Uterus (tissue), 4 donors: ENCODE results near the gene NAPSA. TPM values are rescaled to one million over a fixed set of nuclear protein-coding genes. Genes with fewer than 3 reads are reported as not detected.

ENCODE experiments used
- DNase-seq, 2 donors: peaks; one replicate each; pipeline ENCODE4 v3.0.0-alpha.2; 2019 to 2020
- H3K27ac ChIP-seq, 2 donors: fragments of 200-600 bp; sonication (generic); 1 replicate in 1 of 2; 2 replicates in 1 of 2; pipeline ENCODE4 v1.5.1; 2016 to 2018
- H3K27me3 ChIP-seq, 2 donors: fragments of 200-600 bp; sonication (generic); one replicate each; pipeline ENCODE4 v1.5.1; 2018 to 2019; ENCODE audit warnings: control low read depth in 1 of 2
- H3K36me3 ChIP-seq, 2 donors: fragments of 200-600 bp; sonication (generic); one replicate each; pipeline ENCODE4 v1.5.1; 2019; ENCODE audit warnings: control low read depth in 1 of 2
- H3K4me1 ChIP-seq, 2 donors: fragments of 200-600 bp; sonication (generic); one replicate each; pipeline ENCODE4 v1.5.1; 2018 to 2019; ENCODE audit warnings: control low read depth in 1 of 2
- H3K4me3 ChIP-seq, 2 donors: fragments of 200-600 bp; sonication (generic); 1 replicate in 1 of 2; 2 replicates in 1 of 2; pipeline ENCODE4 v1.5.1; 2018 to 2019; ENCODE audit warnings: mild to moderate bottlenecking in 1 of 2
- H3K9me3 ChIP-seq, 2 donors: fragments of 200-600 bp; sonication (generic); one replicate each; pipeline ENCODE4 v1.5.1; 2019; ENCODE audit warnings: control low read depth in 1 of 2
- CTCF ChIP-seq, 4 experiments: fragments of 200-600 bp in 2 of 4; fragments of 450-650 bp in 2 of 4; sonication (generic) in 2 of 4; IDR thresholded peaks; one replicate each; pipeline ENCODE4 v1.5.1; 2016 to 2019; ENCODE audit warnings: antibody characterized with exemption in 4 of 4, mild to moderate bottlenecking in 2 of 4, moderate library complexity in 1 of 4
- POLR2A ChIP-seq, 2 donors: fragments of 450-650 bp; IDR thresholded peaks; one replicate each; pipeline ENCODE4 v1.6.1; 2016; ENCODE audit warnings: antibody characterized with exemption in 2 of 2, mild to moderate bottlenecking in 1 of 2, moderate library complexity in 1 of 2
- intact Hi-C: fragments of 100-400 bp; cut with DNase I; formaldehyde crosslinking; loops from one replicate; pipeline ENCODE4 v1.15.1; 2023; ENCODE audit warnings: low total_unique reads
- total RNA-seq, 4 donors: library from RNA; depleted of rRNA in 3 of 4; stranded (reverse); fragments of >200 nt in 3 of 4; gene quantifications; one replicate each; pipeline versions ENCODE4 v1.1.0 to v1.2.4, GENCODE V29; 2014 to 2023
- donor health status: DM: yes; HTN: yes; CAD: no.

NAPSA gene
- total RNA-seq, 4 donors from 2014 or later: 1.4 to 1.5 TPM; not detected in 2

- Histone ChIP-seq H3K27me3 (no peaks in the 10 kb centered on the region), H3K36me3 (no peaks in the 10 kb centered on the region), H3K27ac (no peak overlapping the region), H3K4me1 (no peaks in the 10 kb centered on the region), H3K4me3 (no peak overlapping the region), H3K9me3 (no peaks in the 10 kb centered on the region)
- DNase-seq: no peak
- intact Hi-C loops: no loop called here
- no peak for TF ChIP-seq POLR2A (IDR thresholded peaks at IDR 0.05)
Observed at GRCh38 chr19:50362656-50363424, 2.6 kb downstream of the NAPSA start.

GRCh38 chr19:50362030-50362412 is 3.4 kb downstream of the NAPSA start:
- no peak overlapping the region for H3K4me3 ChIP-seq
- no peak for TF ChIP-seq CTCF (IDR thresholded peaks at IDR 0.05)
- TF ChIP-seq POLR2A (IDR thresholded peaks at IDR 0.05): no peak
- no peaks in the 10 kb centered on the region for H3K4me1 ChIP-seq
- DNase-seq: no peak
- H3K36me3 ChIP-seq: no peaks in the 10 kb centered on the region
- no peak overlapping the region for H3K27ac ChIP-seq
- no peaks in the 10 kb centered on the region for H3K27me3 ChIP-seq
- intact Hi-C loops: no loop called here
- no peaks in the 10 kb centered on the region for H3K9me3 ChIP-seq

GRCh38 chr19:50361290-50362029 is 4.0 kb downstream of the NAPSA start:
- Histone ChIP-seq H3K4me3 (no peak overlapping the region), H3K9me3 (no peaks in the 10 kb centered on the region), H3K4me1 (no peaks in the 10 kb centered on the region), H3K36me3 (no peaks in the 10 kb centered on the region), H3K27ac (no peak overlapping the region), H3K27me3 (no peaks in the 10 kb centered on the region)
- no peak for DNase-seq
- intact Hi-C loops: no loop called here
- TF ChIP-seq CTCF (IDR thresholded peaks at IDR 0.05) (no peak), POLR2A (IDR thresholded peaks at IDR 0.05) (no peak)

GRCh38 chr19:50359328-50359818 is 6.1 kb downstream of the NAPSA start:
- no peaks in the 10 kb centered on the region for H3K9me3 ChIP-seq
- intact Hi-C loops: loop anchor here (10.0 kb wide), 1 partner anchor 415 kb away; the partner anchor contains the start of gene GPR32
- TF ChIP-seq POLR2A (IDR thresholded peaks at IDR 0.05) (no peak), CTCF (IDR thresholded peaks at IDR 0.05) (no peak)
- H3K27me3 ChIP-seq: no peaks in the 10 kb centered on the region
- H3K4me1 ChIP-seq: no peaks in the 10 kb centered on the region
- no peaks in the 10 kb centered on the region for H3K36me3 ChIP-seq
- no peak overlapping the region for H3K4me3 ChIP-seq
- no peak for DNase-seq
- no peak overlapping the region for H3K27ac ChIP-seq

- peak; percentile 60 to 77 for DNase-seq
- peak in 1 of 2 donors; percentile 47 for TF ChIP-seq POLR2A (IDR thresholded peaks at IDR 0.05)
- no peak for TF ChIP-seq CTCF (IDR thresholded peaks at IDR 0.05)
- peak overlapping the region; percentile 38 to 45 for H3K4me3 ChIP-seq
- no peaks in the 10 kb centered on the region for H3K4me1 ChIP-seq
- no peaks in the 10 kb centered on the region for H3K27me3 ChIP-seq
- H3K27ac ChIP-seq: peak overlapping the region; percentile 82 to 88
- H3K9me3 ChIP-seq: no peaks in the 10 kb centered on the region
- H3K36me3 ChIP-seq: no peaks in the 10 kb centered on the region
- intact Hi-C loops: loop anchor here (10.0 kb wide), 1 partner anchor 416 kb away; the partner anchor contains the start of gene GPR32
Observed at GRCh38 chr19:50358483-50359327, 6.7 kb downstream of the NAPSA start.
